SJSA1 (cell line): ENCODE measurements around the gene TEN1. TPM values are rescaled to one million over a fixed set of nuclear protein-coding genes. Genes with fewer than 3 reads are reported as not detected.

ENCODE experiments used
- DNase-seq, 2 experiments: peaks; one replicate each; pipeline ENCODE4 v3.0.0-alpha.2; 2015 to 2020; ENCODE audit warnings: low spot score in 2 of 2, low read depth in 1 of 2
- H3K27ac ChIP-seq: fragments of 250-450 bp; sonication (Bioruptor Pico); 2 replicates; pipeline ENCODE4 v1.5.1; 2020; ENCODE audit warnings: mild to moderate bottlenecking, moderate library complexity
- H3K27me3 ChIP-seq: fragments of 250-450 bp; sonication (Bioruptor Pico); replicated peaks from 2 replicates; pipeline ENCODE4 v1.5.1; 2020; ENCODE audit warnings: mild to moderate bottlenecking, moderate library complexity
- H3K36me3 ChIP-seq: fragments of 250-450 bp; sonication (Bioruptor Pico); 2 replicates; pipeline ENCODE4 v1.5.1; 2020; ENCODE audit warnings: mild to moderate bottlenecking
- H3K4me1 ChIP-seq: fragments of 250-450 bp; sonication (Bioruptor Pico); replicated peaks from 2 replicates; pipeline ENCODE4 v1.6.1; 2021; ENCODE audit warnings: mild to moderate bottlenecking
- H3K4me3 ChIP-seq: fragments of 250-450 bp; sonication (Bioruptor Pico); 2 replicates; pipeline ENCODE4 v1.5.1; 2020; ENCODE audit warnings: mild to moderate bottlenecking
- H3K9me3 ChIP-seq: fragments of 250-450 bp; sonication (Bioruptor Pico); replicated peaks from 2 replicates; pipeline ENCODE4 v1.5.1; 2020; ENCODE audit warnings: mild to moderate bottlenecking
- total RNA-seq: library from RNA; depleted of rRNA; stranded (reverse); fragments of >200 nt; shearing (Covaris generic); gene quantifications from 2 replicates; pipeline ENCODE4 v1.2.3, GENCODE V29; 2014

The TEN1 gene
- total RNA-seq, 1 experiment from 2014 or later, result 26.9 TPM

GRCh38 chr17:76007131-76007849 is 28.2 kb downstream of the TEN1 start:
- Histone ChIP-seq H3K4me3 (no peak overlapping the region), H3K27ac (no peak overlapping the region), H3K9me3 (no peaks in the 10 kb centered on the region), H3K4me1 (peaks cover 14% of the 10 kb centered on the region), H3K27me3 (no peaks in the 10 kb centered on the region), H3K36me3 (peaks cover 9% of the 10 kb centered on the region)
- no peak for DNase-seq

GRCh38 chr17:76007850-76008165 is 28.8 kb downstream of the TEN1 start:
- no peak overlapping the region for H3K4me3 ChIP-seq
- H3K27me3 ChIP-seq, result no peaks in the 10 kb centered on the region
- peaks cover 9% of the 10 kb centered on the region for H3K36me3 ChIP-seq
- no peaks in the 10 kb centered on the region for H3K9me3 ChIP-seq
- no peak overlapping the region for H3K27ac ChIP-seq
- peaks cover 14% of the 10 kb centered on the region for H3K4me1 ChIP-seq
- DNase-seq, result no peak

- H3K36me3 ChIP-seq, result peaks cover 9% of the 10 kb centered on the region
- peaks cover 14% of the 10 kb centered on the region for H3K4me1 ChIP-seq
- no peak overlapping the region for H3K4me3 ChIP-seq
- H3K27ac ChIP-seq, result no peak overlapping the region
- DNase-seq, result no peak
- no peaks in the 10 kb centered on the region for H3K9me3 ChIP-seq
- H3K27me3 ChIP-seq, result no peaks in the 10 kb centered on the region
These were observed 29.2 kb downstream of the TEN1 start for GRCh38 chr17:76008208-76008607.

DNA sequence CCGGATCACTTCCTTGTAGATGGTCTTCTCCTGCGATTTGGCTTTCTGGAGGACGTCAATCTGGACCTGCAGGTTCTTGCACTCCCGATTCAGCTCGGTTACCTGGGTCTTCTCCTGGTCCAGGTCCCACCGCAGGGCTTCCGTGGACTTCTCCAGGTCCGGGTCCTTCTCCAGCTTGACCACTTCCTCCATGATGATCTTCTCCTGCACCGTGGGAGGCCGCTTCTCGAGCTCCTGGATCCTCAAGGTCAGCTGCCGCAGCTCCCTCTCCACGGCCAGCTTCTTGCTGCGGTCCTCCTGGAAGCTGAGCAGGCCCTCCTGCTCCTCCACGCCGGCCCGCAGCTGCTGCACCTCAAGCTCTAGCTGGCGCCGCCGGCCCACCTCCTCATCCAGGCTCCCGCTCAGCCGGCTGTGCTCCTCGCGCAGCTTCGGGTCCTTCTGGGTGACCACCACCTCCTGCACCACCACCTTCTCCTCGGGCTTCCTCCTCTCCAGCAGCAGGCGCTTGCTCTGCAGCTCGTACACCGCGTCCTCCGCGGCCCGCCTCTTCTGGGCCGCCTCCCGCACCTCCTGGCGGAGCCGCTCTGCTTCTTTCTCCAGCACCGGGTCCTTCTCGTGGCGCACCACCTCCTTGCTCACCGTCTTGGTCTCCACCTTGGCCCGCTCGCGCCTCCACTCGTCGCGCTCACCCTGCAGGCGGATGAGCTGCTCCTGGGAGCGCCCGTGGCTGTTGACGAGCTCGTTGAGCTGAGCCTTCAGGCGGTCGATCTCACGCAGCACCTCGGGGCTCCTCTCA is 29.8 kb downstream of the TEN1 start:
- Histone ChIP-seq H3K9me3 (no peaks in the 10 kb centered on the region), H3K36me3 (peaks cover 9% of the 10 kb centered on the region), H3K4me1 (peaks cover 19% of the 10 kb centered on the region), H3K27me3 (no peaks in the 10 kb centered on the region), H3K27ac (no peak overlapping the region), H3K4me3 (no peak overlapping the region)
- no peak for DNase-seq

GRCh38 chr17:76009447-76009846 is 30.4 kb downstream of the TEN1 start:
- H3K4me3 ChIP-seq, result no peak overlapping the region
- H3K4me1 ChIP-seq, result peaks cover 25% of the 10 kb centered on the region
- no peak for DNase-seq
- H3K36me3 ChIP-seq, result peaks cover 9% of the 10 kb centered on the region
- no peaks in the 10 kb centered on the region for H3K27me3 ChIP-seq
- no peak overlapping the region for H3K27ac ChIP-seq
- no peaks in the 10 kb centered on the region for H3K9me3 ChIP-seq

- H3K27me3 ChIP-seq, result peaks cover 2% of the 10 kb centered on the region; the same call in 1 of the 2 replicates
- H3K9me3 ChIP-seq, result no peaks in the 10 kb centered on the region
- H3K4me1 ChIP-seq, result peaks cover 20% of the 10 kb centered on the region
- H3K27ac ChIP-seq, result no peak overlapping the region
- no peak for DNase-seq
- H3K36me3 ChIP-seq, result peaks cover 4% of the 10 kb centered on the region
- no peak overlapping the region for H3K4me3 ChIP-seq
These were observed 31.1 kb downstream of the TEN1 start for GRCh38 chr17:76009969-76010661.

GRCh38 chr17:76011951-76012350 is 32.9 kb downstream of the TEN1 start:
- H3K4me1 ChIP-seq, result peaks cover 13% of the 10 kb centered on the region
- DNase-seq, result no peak

GRCh38 chr17:76013377-76013932 is 34.4 kb downstream of the TEN1 start:
- H3K27me3 ChIP-seq, result peaks cover 2% of the 10 kb centered on the region; the same call in 1 of the 2 replicates
- no peaks in the 10 kb centered on the region for H3K36me3 ChIP-seq
- peaks cover 13% of the 10 kb centered on the region for H3K4me1 ChIP-seq
- no peak overlapping the region for H3K4me3 ChIP-seq
- DNase-seq, result no peak
- no peaks in the 10 kb centered on the region for H3K9me3 ChIP-seq
- no peak overlapping the region for H3K27ac ChIP-seq

More at GRCh38 chr17:76011951-76012350, 32.9 kb downstream of the TEN1 start:
- H3K9me3 ChIP-seq, result no peaks in the 10 kb centered on the region
- H3K36me3 ChIP-seq, result no peaks in the 10 kb centered on the region; the same call in 1 of the 2 replicates
- H3K27me3 ChIP-seq, result peaks cover 2% of the 10 kb centered on the region; the same call in 1 of the 2 replicates
- H3K27ac ChIP-seq, result no peak overlapping the region
- no peak overlapping the region for H3K4me3 ChIP-seq

GRCh38 chr17:76014100-76014924 is 35.3 kb downstream of the TEN1 start:
- Histone ChIP-seq H3K36me3 (no peaks in the 10 kb centered on the region), H3K9me3 (no peaks in the 10 kb centered on the region), H3K4me1 (peaks cover 13% of the 10 kb centered on the region), H3K27ac (no peak overlapping the region), H3K27me3 (peaks cover 2% of the 10 kb centered on the region; the same call in 1 of the 2 replicates), H3K4me3 (no peak overlapping the region)
- DNase-seq, result peak; percentile 65 to 86

DNA sequence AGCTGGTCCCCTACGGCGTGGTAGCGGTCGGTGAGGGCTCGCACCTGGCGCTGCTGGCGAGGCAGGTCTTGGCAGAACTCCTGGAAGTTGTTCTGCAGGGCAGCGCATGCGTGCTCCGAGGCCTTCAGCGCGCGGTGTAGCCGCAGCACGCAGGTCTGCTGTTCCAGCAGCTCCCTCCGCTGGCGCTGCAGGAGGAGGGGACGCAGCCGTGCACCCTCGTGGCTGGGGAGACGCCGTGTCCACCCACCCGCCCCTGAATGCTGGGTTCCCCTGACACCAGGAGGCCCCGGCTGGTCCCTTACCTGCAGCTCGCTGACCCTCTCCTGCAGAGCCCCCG is 35.9 kb downstream of the TEN1 start:
- DNase-seq, result no peak
- peaks cover 13% of the 10 kb centered on the region for H3K4me1 ChIP-seq
- no peaks in the 10 kb centered on the region for H3K9me3 ChIP-seq
- no peak overlapping the region for H3K4me3 ChIP-seq
- no peaks in the 10 kb centered on the region for H3K36me3 ChIP-seq
- H3K27ac ChIP-seq, result no peak overlapping the region
- peaks cover 2% of the 10 kb centered on the region; the same call in 1 of the 2 replicates for H3K27me3 ChIP-seq

DNA sequence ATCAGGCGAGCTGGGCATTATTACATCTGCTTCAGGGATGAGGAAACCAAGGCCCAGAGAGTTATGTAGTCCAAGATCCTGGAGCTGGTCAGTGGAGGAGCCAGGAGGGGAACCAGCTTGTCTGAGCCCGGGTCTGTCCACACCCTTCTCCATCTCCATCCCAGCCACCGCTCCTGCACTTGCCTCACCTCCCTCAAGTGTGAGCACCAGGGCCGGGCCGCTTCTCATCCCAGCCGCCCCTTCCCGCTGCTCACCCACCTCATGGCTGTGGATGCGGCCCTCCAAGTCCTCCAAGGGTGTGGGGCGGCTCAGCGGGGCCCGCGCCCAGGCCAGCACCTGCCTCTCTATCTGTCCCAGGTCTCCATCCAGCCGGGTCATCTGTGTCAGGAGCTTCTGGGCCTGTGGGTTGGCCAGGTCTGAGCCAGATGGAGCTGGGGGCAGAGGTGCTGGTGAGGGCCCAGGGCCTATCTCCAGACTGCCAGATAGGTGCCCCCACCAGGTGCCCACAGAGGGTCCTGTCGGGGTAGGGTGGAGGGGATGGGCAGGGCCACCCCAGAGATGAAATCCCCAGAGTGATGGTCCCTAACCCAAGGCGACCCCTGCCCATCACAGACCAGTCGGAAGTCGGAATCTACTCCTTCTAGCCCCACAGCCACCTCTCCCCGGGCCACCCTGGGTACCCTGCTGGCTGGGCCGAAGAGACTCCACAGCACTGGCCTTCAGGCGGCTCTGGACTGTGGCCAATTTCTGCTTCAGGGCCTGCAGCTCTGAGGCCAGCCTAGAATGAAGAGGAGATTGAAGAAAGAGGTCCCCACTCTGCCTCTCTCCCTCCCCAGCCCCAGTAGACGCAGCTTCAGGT is 38.7 kb downstream of the TEN1 start:
- no peak for DNase-seq
- Histone ChIP-seq H3K27ac (no peak overlapping the region), H3K9me3 (no peaks in the 10 kb centered on the region), H3K36me3 (no peaks in the 10 kb centered on the region), H3K4me1 (peaks cover 13% of the 10 kb centered on the region), H3K4me3 (no peak overlapping the region), H3K27me3 (peaks cover 6% of the 10 kb centered on the region; the same call in 1 of the 2 replicates)

GRCh38 chr17:76018340-76018680 is 39.3 kb downstream of the TEN1 start:
- Histone ChIP-seq H3K4me3 (no peak overlapping the region), H3K27ac (no peak overlapping the region), H3K36me3 (no peaks in the 10 kb centered on the region), H3K27me3 (peaks cover 6% of the 10 kb centered on the region; the same call in 1 of the 2 replicates), H3K4me1 (peaks cover 13% of the 10 kb centered on the region), H3K9me3 (no peaks in the 10 kb centered on the region)
- DNase-seq, result no peak
